AG08395 (cell line): ENCODE results near the gene AKAP1.
"Not testable (repeated sequence)": the region's sequence is repeated elsewhere in the genome, so short reads cannot be mapped to it uniquely, and the experiment has no call there.

Source experiments
- DNase-seq: peaks from one replicate; pipeline ENCODE4 v3.0.0; 2012; ENCODE audit warnings: mixed read lengths, low spot score

AKAP1 gene

GRCh38 chr17:57075193-57075592 is 9.9 kb upstream of the AKAP1 start:
- no peak for DNase-seq

- DNase-seq, result no peak
These were observed 9.3 kb upstream of the AKAP1 start for GRCh38 chr17:57075785-57076184.

- DNase-seq, result no peak
These were observed 8.0 kb upstream of the AKAP1 start for GRCh38 chr17:57077000-57077399.

- DNase-seq, result no peak
These were observed 6.8 kb upstream of the AKAP1 start for GRCh38 chr17:57078274-57078673.

- DNase-seq, result no peak
These were observed 4.3 kb upstream of the AKAP1 start for GRCh38 chr17:57080718-57081117.

- no peak for DNase-seq
These were observed 2.6 kb upstream of the AKAP1 start for GRCh38 chr17:57082441-57082840.

GRCh38 chr17:57084361-57084801 is 665 bp upstream of the AKAP1 start:
- DNase-seq, result no peak

GRCh38 chr17:57085448-57086068 is 512 bp downstream of the AKAP1 start:
- peak; percentile 40 for DNase-seq

GRCh38 chr17:57086069-57086930 is 1.3 kb downstream of the AKAP1 start:
- DNase-seq, result peak; percentile 22

- DNase-seq, result no peak
These were observed 3.3 kb downstream of the AKAP1 start for GRCh38 chr17:57088298-57088697.

- DNase-seq, result no peak
These were observed 4.3 kb downstream of the AKAP1 start for GRCh38 chr17:57089391-57089790.

- DNase-seq, result no peak
These were observed 5.6 kb downstream of the AKAP1 start for GRCh38 chr17:57090560-57091185.

- no peak for DNase-seq
These were observed 6.2 kb downstream of the AKAP1 start for GRCh38 chr17:57091186-57091618.

- no peak for DNase-seq
These were observed 7.1 kb downstream of the AKAP1 start for GRCh38 chr17:57092171-57092570.

GRCh38 chr17:57092779-57093178 is 7.7 kb downstream of the AKAP1 start:
- no peak for DNase-seq

GRCh38 chr17:57096472-57097202 is 11.6 kb downstream of the AKAP1 start:
- no peak for DNase-seq

GRCh38 chr17:57097832-57098421 is 12.9 kb downstream of the AKAP1 start:
- peak; percentile 90 for DNase-seq

GRCh38 chr17:57099165-57099564 is 14.1 kb downstream of the AKAP1 start:
- no peak for DNase-seq

- DNase-seq, result no peak
These were observed 17.1 kb downstream of the AKAP1 start for GRCh38 chr17:57102122-57102521.

GRCh38 chr17:57102660-57103059 is 17.6 kb downstream of the AKAP1 start:
- DNase-seq, result not testable (repeated sequence)

GRCh38 chr17:57104461-57105175 is 19.6 kb downstream of the AKAP1 start:
- peak; percentile 81 for DNase-seq
